GM21528 (cell line): Measurements from ENCODE around the gene CD74.
A peak's percentile ranks its signal among the peaks of the same experiment; 100 is the strongest.

ENCODE experiments used
- ATAC-seq: cut with Tn5 transposase; IDR thresholded peaks from one replicate; pipeline ENCODE4 v1.9.1; 2021; ENCODE audit warnings: mild to moderate bottlenecking, moderate library complexity; ENCODE audit not compliant: unreplicated experiment, low FRiP score

The CD74 gene

GRCh38 chr5:150398722-150399523 is 13.8 kb downstream of the CD74 start:
- peak; percentile 56 for ATAC-seq

- no peak for ATAC-seq
Measured at GRCh38 chr5:150397782-150398721, 14.7 kb downstream of the CD74 start.

- ATAC-seq, result no peak
Measured at GRCh38 chr5:150397146-150397781, 15.4 kb downstream of the CD74 start.

- no peak for ATAC-seq
Measured at GRCh38 chr5:150396267-150396666, 16.4 kb downstream of the CD74 start.

DNA sequence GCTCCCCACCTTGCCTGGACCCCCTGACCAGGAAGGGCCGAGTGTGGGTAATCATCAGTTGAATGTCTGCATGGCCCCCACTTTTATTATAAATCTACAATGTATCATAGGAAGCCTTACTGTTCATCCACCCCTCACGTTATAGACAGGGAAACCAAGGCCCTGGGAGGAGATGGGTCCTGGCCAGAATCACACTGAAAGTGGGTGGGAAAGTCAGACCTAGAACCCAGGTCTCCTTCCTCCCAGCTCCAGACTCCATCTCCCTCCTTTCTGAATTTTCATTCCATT is 17.1 kb downstream of the CD74 start:
- no peak for ATAC-seq

- ATAC-seq, result no peak
Measured at GRCh38 chr5:150394912-150395687, 17.6 kb downstream of the CD74 start.

- ATAC-seq, result no peak
Measured at GRCh38 chr5:150394131-150394530, 18.6 kb downstream of the CD74 start.

DNA sequence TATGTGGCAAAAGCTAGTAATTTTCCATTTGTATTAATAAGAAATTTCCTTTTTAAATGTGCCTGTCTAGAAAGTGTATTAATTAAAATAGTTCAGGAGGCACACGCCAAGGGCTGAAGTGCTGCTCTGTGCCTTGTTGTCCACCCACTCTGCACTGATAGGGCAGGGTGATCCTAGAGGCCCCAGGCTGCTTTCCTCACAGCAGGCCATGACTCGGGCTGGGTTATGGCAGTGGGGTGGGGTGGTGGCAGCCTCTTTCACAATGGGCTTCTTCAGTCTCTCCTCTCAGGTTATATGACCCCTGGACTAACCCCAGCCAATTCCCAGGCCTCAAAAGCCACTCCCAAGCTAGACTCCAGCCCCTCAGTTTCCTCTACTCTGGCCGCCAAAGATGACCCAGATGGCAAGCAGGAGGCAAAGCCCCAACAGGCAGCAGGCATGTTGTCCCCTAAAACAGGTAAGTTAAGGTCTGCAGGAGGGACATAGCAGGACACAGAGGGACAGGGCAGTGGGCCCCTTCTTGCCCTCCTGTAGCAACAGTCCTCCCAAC is 19.5 kb downstream of the CD74 start:
- ATAC-seq, result no peak

GRCh38 chr5:150392680-150393079 is 20.0 kb downstream of the CD74 start:
- no peak for ATAC-seq

- no peak for ATAC-seq
Measured at GRCh38 chr5:150391986-150392385, 20.7 kb downstream of the CD74 start.

DNA sequence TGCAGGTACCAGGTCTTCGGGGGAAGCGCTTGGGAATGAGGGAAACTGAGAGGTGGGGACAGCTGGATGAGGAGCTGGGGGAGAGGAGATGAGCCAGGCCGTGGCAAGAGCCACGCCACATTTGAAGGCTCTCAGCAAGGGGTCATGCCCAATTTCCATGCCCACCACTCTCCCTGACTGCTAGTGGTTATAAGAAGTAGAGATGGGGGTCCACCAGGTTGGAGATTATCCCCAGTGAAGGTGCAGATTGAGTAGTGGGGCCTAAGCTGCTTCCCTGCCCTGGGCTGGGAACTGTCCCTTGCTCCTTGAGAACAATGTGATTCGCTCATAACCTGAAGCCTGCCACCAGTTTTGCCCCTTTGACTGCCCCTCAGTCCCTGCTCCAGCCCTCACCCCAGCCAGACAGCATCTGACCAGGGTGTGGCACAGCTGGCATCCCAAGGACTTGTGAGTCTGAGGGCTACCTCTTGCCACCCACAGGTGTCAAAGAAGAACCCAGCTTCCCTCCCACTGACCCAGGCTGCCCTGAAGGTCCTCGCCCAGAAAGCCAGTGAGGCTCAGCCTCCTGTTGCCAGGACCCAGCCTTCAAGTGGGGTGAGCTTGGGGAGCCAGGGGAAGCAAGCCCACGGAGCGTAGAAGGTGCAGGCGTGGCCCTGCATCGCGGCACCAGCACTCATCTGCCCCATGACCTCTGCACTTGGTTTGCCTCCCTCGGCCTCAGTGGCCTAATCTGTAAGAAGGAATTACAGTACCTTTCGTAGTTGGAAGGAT is 21.5 kb downstream of the CD74 start:
- no peak for ATAC-seq

- ATAC-seq, result no peak
Measured at GRCh38 chr5:150389531-150390266, 23.0 kb downstream of the CD74 start.

DNA sequence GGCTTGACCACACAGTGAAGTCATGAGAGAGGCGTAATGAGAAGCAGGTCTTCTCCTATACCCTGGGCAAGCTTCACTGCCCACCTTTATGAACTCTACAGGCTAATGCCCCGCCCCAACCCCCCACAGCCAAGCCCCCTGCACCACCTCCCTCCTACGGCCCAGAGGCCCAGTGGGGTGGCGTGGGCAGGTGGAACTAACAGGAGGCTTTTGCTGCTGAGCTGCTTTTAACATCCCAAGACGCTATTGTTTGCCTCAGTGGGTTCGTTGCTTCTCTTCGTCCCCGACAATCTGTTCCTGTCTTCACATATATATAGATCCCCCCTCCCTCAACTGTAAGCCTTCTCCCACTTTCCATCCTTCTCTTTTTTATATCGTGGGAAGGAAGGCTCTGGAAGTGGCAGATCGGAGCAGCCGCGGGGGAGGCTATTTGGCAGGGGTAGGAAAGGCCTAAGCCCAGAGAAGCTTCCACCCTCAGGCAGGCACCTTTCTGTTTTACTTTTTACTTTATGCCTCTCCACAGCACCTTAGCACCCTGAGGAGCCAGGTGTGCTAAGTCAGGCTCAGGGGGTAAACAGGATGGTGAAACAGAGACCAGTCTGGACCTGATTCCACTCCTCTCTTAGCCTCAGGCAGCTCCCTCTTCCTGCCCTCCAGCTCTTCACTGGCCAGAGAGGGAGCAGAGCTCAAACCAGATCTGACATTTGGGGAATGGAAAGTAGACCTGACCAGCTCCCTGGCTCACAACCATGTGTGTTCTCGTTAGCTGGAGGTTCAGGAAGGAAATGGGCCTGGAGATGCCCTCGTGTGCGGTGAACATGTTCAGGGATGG is 26.5 kb downstream of the CD74 start:
- no peak for ATAC-seq

DNA sequence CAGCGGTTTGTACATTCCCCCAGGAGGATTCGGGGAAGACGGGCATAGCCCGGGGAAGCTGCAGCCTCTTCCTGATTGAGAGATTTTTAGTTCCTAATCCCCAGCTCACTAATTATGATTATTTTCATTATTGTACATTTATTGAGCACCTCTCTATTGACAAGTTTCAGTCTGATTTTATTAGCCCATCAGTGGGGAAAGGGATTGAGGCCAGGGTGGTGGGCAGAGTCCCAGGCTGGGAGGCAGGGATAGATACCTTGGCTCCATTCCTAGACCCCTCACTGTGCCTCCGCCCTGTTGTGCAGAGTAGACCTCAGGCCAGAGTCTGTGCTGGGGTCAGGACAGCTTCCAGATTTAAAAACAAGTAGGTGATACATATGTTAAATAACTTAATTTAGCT is 28.0 kb downstream of the CD74 start:
- ATAC-seq, result no peak

GRCh38 chr5:150377964-150378694 is 34.6 kb downstream of the CD74 start:
- no peak for ATAC-seq

GRCh38 chr5:150376799-150377771 is 35.6 kb downstream of the CD74 start:
- no peak for ATAC-seq
